Stomach (tissue), 4 donors: ENCODE data around the gene TTC28.

Source experiments
- CTCF ChIP-seq, 7 experiments: fragments of 450-650 bp in 4 of 7; fragments of 200-600 bp in 3 of 7; sonication (generic) in 3 of 7; IDR thresholded peaks; one replicate each; pipeline ENCODE4 v1.5.1; 2016 to 2019; ENCODE audit warnings: antibody characterized with exemption in 7 of 7, control low read depth in 2 of 7, mild to moderate bottlenecking in 1 of 7
- POLR2A ChIP-seq, 4 donors: fragments of 450-650 bp; IDR thresholded peaks; one replicate each; pipeline ENCODE4 v1.6.1; 2016; ENCODE audit warnings: antibody characterized with exemption in 4 of 4, control low read depth in 2 of 4, mild to moderate bottlenecking in 1 of 4, moderate library complexity in 1 of 4
- POLR2AphosphoS5 ChIP-seq, 3 donors: sonication (generic); formaldehyde crosslinking; IDR thresholded peaks; one replicate each; pipeline ENCODE4 v1.6.1; 2016; ENCODE audit warnings: antibody characterized with exemption in 3 of 3

DNA sequence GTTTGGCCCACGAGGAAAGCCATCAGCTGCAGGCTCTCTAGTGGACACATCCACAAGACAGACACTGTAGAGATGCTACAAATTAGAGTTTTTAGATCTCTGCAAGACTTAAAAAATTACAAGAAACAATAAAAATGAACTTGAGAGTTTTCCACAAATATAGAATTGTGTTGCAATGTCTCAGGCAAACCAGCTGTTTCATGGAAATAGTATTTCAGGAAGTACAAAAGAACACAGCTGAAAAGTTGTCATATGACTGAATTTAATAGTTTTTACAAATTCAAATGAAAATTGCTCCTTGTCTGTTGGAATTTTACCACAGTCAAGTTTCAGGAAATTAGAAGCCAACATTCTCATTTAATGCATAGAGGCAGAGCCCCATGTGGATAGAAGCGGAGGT, 576.0 kb downstream of the TTC28 start:
- TF ChIP-seq CTCF (IDR thresholded peaks at IDR 0.05), result no peak
- no peak for TF ChIP-seq POLR2AphosphoS5 (IDR thresholded peaks at IDR 0.05)
- TF ChIP-seq POLR2A (IDR thresholded peaks at IDR 0.05), result no peak
